MCF 10A (cell line): ENCODE measurements around the gene ZC3HAV1L. TPM values are rescaled to one million over a fixed set of nuclear protein-coding genes. Genes with fewer than 3 reads are reported as not detected.

Experiments used
- BruUV-seq: library from RNA; stranded (reverse); fragments of 400-500 nt; replicated peaks from 2 replicates; lab custom pipeline; 2021; lab: Mats Ljungman, UMichigan
- CTCF ChIA-PET: fragments of 300-600 bp; sonication (Branson Sonifier 250); formaldehyde crosslinking; extraction: SDS; loops from one replicate; lab custom pipeline; 2021; ENCODE audit warnings: antibody characterized with exemption, inconsistent platforms; lab: Yijun Ruan, JAX
- POLR2A ChIA-PET: fragments of 300-600, 350-650 bp; sonication (Branson Sonifier 250); formaldehyde crosslinking; extraction: SDS; loops from one replicate; lab custom pipeline; 2020; ENCODE audit warnings: antibody characterized with exemption, inconsistent platforms; lab: Yijun Ruan, JAX
- DNase-seq: peaks from one replicate; pipeline ENCODE4 v3.0.0-alpha.2; 2018; ENCODE audit not compliant: unreplicated experiment
- H3K27ac Mint-ChIP-seq: one replicate; pipeline ENCODE4 v1.8.0; 2022; ENCODE audit warnings: mild to moderate bottlenecking, low read depth, mixed read lengths; ENCODE audit not compliant: unreplicated experiment
- H3K27me3 Mint-ChIP-seq: one replicate; pipeline ENCODE4 v1.8.0; 2022; ENCODE audit warnings: mixed read lengths; ENCODE audit not compliant: insufficient read depth, unreplicated experiment
- H3K36me3 Mint-ChIP-seq: one replicate; pipeline ENCODE4 v1.8.0; 2022; ENCODE audit warnings: mild to moderate bottlenecking, moderate library complexity, mixed read lengths; ENCODE audit not compliant: insufficient read depth, unreplicated experiment
- H3K4me1 Mint-ChIP-seq: one replicate; pipeline ENCODE4 v1.8.0; 2022; ENCODE audit warnings: mixed read lengths; ENCODE audit not compliant: insufficient read depth, unreplicated experiment
- H3K4me3 Mint-ChIP-seq: one replicate; pipeline ENCODE4 v1.8.0; 2022; ENCODE audit warnings: mild to moderate bottlenecking, moderate library complexity, mixed read lengths; ENCODE audit not compliant: unreplicated experiment
- H3K9me3 Mint-ChIP-seq: one replicate; pipeline ENCODE4 v1.8.0; 2022; ENCODE audit warnings: mixed read lengths; ENCODE audit not compliant: unreplicated experiment
- intact Hi-C: fragments of 100-400 bp; cut with micrococcal nuclease; formaldehyde crosslinking; loops from 2 replicates; pipeline ENCODE4 v1.14.1; 2022
- total RNA-seq: library from RNA; stranded (reverse); gene quantifications from 2 replicates; pipeline ENCODE4 v1.2.3, GENCODE V29; 2022
- TF ChIP-seq, protein P1 (sequence below): fragments of 200-600 bp; IDR thresholded peaks from one replicate; pipeline ENCODE4 v1.8.0; 2022; ENCODE audit warnings: antibody characterized with exemption, mild to moderate bottlenecking; ENCODE audit not compliant: unreplicated experiment

Gene ZC3HAV1L
- total RNA-seq, 1 experiment from 2014 or later = 10.9 TPM

GRCh38 chr7:139061416-139061815 lies 25.6 kb upstream of the ZC3HAV1L start:
- intact Hi-C loops = no loop called here
- Mint-ChIP-seq H3K27me3 (no peaks in the 10 kb centered on the region), H3K4me3 (no peak overlapping the region), H3K9me3 (no peaks in the 10 kb centered on the region), H3K4me1 (no peaks in the 10 kb centered on the region), H3K36me3 (peaks cover 66% of the 10 kb centered on the region), H3K27ac (no peak overlapping the region)
- POLR2A ChIA-PET = no interaction called here
- CTCF ChIA-PET = interaction anchor here (3.8 kb wide), 1 partner anchor 14 kb away, joined by 28 read pairs; no protein-coding TSS in a partner anchor
- BruUV-seq = no TSS peak
- DNase-seq = no peak
- TF ChIP-seq, protein P1, sequence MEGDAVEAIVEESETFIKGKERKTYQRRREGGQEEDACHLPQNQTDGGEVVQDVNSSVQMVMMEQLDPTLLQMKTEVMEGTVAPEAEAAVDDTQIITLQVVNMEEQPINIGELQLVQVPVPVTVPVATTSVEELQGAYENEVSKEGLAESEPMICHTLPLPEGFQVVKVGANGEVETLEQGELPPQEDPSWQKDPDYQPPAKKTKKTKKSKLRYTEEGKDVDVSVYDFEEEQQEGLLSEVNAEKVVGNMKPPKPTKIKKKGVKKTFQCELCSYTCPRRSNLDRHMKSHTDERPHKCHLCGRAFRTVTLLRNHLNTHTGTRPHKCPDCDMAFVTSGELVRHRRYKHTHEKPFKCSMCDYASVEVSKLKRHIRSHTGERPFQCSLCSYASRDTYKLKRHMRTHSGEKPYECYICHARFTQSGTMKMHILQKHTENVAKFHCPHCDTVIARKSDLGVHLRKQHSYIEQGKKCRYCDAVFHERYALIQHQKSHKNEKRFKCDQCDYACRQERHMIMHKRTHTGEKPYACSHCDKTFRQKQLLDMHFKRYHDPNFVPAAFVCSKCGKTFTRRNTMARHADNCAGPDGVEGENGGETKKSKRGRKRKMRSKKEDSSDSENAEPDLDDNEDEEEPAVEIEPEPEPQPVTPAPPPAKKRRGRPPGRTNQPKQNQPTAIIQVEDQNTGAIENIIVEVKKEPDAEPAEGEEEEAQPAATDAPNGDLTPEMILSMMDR = no peak

DNA sequence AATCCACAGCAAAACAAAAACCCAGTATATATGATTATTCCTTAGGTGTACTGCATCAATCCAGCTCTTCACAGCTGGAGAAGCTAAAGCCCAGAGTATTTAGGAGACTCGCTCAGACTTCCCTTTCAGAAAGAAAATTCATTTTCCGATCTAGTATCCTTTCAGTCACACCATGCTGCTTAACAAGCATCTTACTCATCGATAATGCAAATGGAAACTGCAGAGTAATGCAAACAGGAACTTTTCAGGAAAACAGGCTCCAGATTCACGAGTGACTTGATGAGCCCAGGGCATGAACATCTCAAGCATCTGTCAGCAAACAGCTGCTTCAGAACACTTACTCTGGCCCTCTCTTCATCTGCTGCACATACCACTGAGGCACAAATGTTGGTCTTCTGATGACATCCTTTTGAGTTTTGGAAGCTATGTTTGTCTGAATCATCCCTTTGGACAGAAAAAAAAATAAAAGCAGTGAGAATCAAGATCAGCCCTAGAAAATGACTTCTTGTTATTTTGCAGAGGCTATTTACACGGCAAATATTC lies 24.9 kb upstream of the ZC3HAV1L start:
- TF ChIP-seq, protein P1 = no peak
- no TSS peak for BruUV-seq
- CTCF ChIA-PET = interaction anchor here (1.0 to 3.8 kb wide), 3 partner anchors 14 to 174 kb away, joined by 3 to 28 read pairs (median 4); no protein-coding TSS in a partner anchor

GRCh38 chr7:139059905-139060304 lies 24.1 kb upstream of the ZC3HAV1L start:
- H3K36me3 Mint-ChIP-seq = peaks cover 57% of the 10 kb centered on the region
- H3K4me3 Mint-ChIP-seq = no peak overlapping the region
- CTCF ChIA-PET = interaction anchor here (1.0 to 3.8 kb wide), 3 partner anchors 15 to 174 kb away, joined by 3 to 28 read pairs (median 4); no protein-coding TSS in a partner anchor
- H3K4me1 Mint-ChIP-seq = no peaks in the 10 kb centered on the region
- no peaks in the 10 kb centered on the region for H3K27me3 Mint-ChIP-seq
- H3K9me3 Mint-ChIP-seq = no peaks in the 10 kb centered on the region
- POLR2A ChIA-PET = interaction anchor here (1.0 to 1.1 kb wide), 2 partner anchors 9 to 10 kb away, joined by 3 read pairs; no protein-coding TSS in a partner anchor
- intact Hi-C loops = no loop called here
- no TSS peak for BruUV-seq
- TF ChIP-seq, protein P1 = no peak
- DNase-seq = no peak
- H3K27ac Mint-ChIP-seq = no peak overlapping the region

More for the DNA sequence above, 24.9 kb upstream of the ZC3HAV1L start:
- no peak for DNase-seq
- Mint-ChIP-seq H3K4me1 (no peaks in the 10 kb centered on the region), H3K9me3 (no peaks in the 10 kb centered on the region), H3K4me3 (no peak overlapping the region), H3K27me3 (no peaks in the 10 kb centered on the region), H3K27ac (no peak overlapping the region), H3K36me3 (peaks cover 60% of the 10 kb centered on the region)
- intact Hi-C loops = no loop called here
- POLR2A ChIA-PET = interaction anchor here (1.1 kb wide), 1 partner anchor 8 kb away, joined by 3 read pairs; no protein-coding TSS in a partner anchor

DNA sequence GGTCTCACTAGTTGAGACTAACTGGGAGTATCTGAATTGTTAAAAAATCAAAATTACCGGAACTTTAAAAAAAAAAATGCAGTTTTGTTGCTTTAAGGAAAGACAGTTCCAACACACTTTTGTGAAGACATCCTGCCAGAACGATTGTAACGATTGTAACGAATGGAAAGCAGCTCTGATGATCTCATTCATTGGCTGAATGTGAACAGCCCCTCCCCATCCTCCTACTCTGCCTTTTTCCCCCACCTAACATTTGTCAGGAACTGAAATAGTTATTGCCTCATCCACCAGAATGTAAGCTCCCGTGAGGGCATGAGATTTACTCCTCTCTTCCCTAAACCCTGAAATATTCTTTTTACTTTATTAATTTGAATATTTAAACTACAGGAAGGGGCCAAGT lies 23.1 kb upstream of the ZC3HAV1L start:
- TF ChIP-seq, protein P1 = no peak
- no peaks in the 10 kb centered on the region for H3K4me1 Mint-ChIP-seq
- no peak overlapping the region for H3K27ac Mint-ChIP-seq
- H3K9me3 Mint-ChIP-seq = no peaks in the 10 kb centered on the region
- H3K27me3 Mint-ChIP-seq = no peaks in the 10 kb centered on the region
- peaks cover 63% of the 10 kb centered on the region for H3K36me3 Mint-ChIP-seq
- no peak for DNase-seq
- ChIA-PET POLR2A (interaction anchor here (0.6 to 1.0 kb wide), 3 partner anchors 9 to 33 kb away, joined by 3 read pairs; no protein-coding TSS in a partner anchor), CTCF (interaction anchor here (0.6 to 3.8 kb wide), 7 partner anchors 16 to 1141 kb away, joined by 3 to 28 read pairs (median 3); no protein-coding TSS in a partner anchor)
- no TSS peak for BruUV-seq
- intact Hi-C loops = no loop called here
- no peak overlapping the region for H3K4me3 Mint-ChIP-seq
